Esophagus squamous epithelium (tissue), 5 donors: ENCODE data around the gene HBEGF. TPM values are rescaled to one million over a fixed set of nuclear protein-coding genes. Genes with fewer than 3 reads are reported as not detected.

Experiments used
- DNase-seq: peaks from one replicate; lab custom pipeline; 2025; lab: John Stamatoyannopoulos, UW
- H3K27ac ChIP-seq, 4 donors: fragments of 200-600 bp; sonication (generic); one replicate each; pipeline ENCODE4 v1.5.1; 2016 to 2019; ENCODE audit warnings: mild to moderate bottlenecking in 1 of 4
- H3K27me3 ChIP-seq, 4 donors: fragments of 200-600 bp; sonication (generic); 1 replicate in 3 of 4; 2 replicates in 1 of 4; pipeline versions ENCODE4 v1.5.1 to v1.6.0; 2017 to 2021; ENCODE audit warnings: antibody characterized with exemption in 1 of 4
- H3K36me3 ChIP-seq, 3 donors: fragments of 200-600 bp; sonication (generic); one replicate each; pipeline ENCODE4 v1.5.1; 2016 to 2019
- H3K4me1 ChIP-seq, 3 donors: fragments of 200-600 bp; sonication (generic); one replicate each; pipeline ENCODE4 v1.5.1; 2017 to 2019
- H3K4me3 ChIP-seq, 4 donors: fragments of 200-600 bp; sonication (generic); 1 replicate in 3 of 4; 2 replicates in 1 of 4; pipeline ENCODE4 v1.5.1; 2016 to 2019; ENCODE audit warnings: mild to moderate bottlenecking in 2 of 4, moderate library complexity in 1 of 4
- H3K9me3 ChIP-seq, 3 donors: fragments of 200-600 bp; sonication (generic); one replicate each; pipeline ENCODE4 v1.5.1; 2016 to 2019
- CTCF ChIP-seq, 6 experiments: fragments of 450-650 bp in 4 of 6; fragments of 200-600 bp in 2 of 6; sonication (generic) in 2 of 6; IDR thresholded peaks; one replicate each; pipeline ENCODE4 v1.5.1; 2016 to 2019; ENCODE audit warnings: antibody characterized with exemption in 6 of 6, mild to moderate bottlenecking in 4 of 6, moderate library complexity in 4 of 6
- POLR2A ChIP-seq, 4 donors: fragments of 450-650 bp; IDR thresholded peaks; one replicate each; pipeline ENCODE4 v1.6.1; 2017; ENCODE audit warnings: antibody characterized with exemption in 4 of 4, mild to moderate bottlenecking in 4 of 4, moderate library complexity in 3 of 4
- WGBS, 2 donors: methylation state at CpG; one replicate each; pipeline ENCODE4 v1.1.5; 2018; 5-methylcytosine and 5-hydroxymethylcytosine counted together
- intact Hi-C: fragments of 100-400 bp; cut with DNase I; formaldehyde crosslinking; loops from one replicate; pipeline ENCODE4 v1.15.0; 2022
- total RNA-seq, 4 donors: library from RNA; depleted of rRNA; stranded (reverse); fragments of >200 nt; gene quantifications; one replicate each; pipeline ENCODE4 v1.1.0, GENCODE V29; 2016
- donor health status: DM: yes; HTN: yes; CAD: no.

Gene HBEGF
- total RNA-seq, result 10 to 100 TPM; 24.6 to 72.4 (median 42.1) TPM

GRCh38 chr5:140346348-140347221 lies at the start of gene HBEGF:
Gene HBEGF, minus strand, starts transcription at chr5:140346603. Its CDS starts 275 bp downstream, at chr5:140346328.
- Histone ChIP-seq H3K36me3 (peaks cover 0 to 31% (median 0%) of the 10 kb centered on the region in 3 donors), H3K27ac (peak within 1 kb of the TSS; percentile 79 to 91 (median 88)), H3K27me3 (no peaks in the 10 kb centered on the region), H3K9me3 (no peaks in the 10 kb centered on the region), H3K4me3 (peak within 1 kb of the TSS; percentile 57 to 90 (median 75)), H3K4me1 (peaks cover 33 to 84% (median 61%) of the 10 kb centered on the region in 3 donors)
- intact Hi-C loops, result no loop called here
- DNase-seq, result no peak
- TF ChIP-seq POLR2A (IDR thresholded peaks at IDR 0.05) (peak in 3 of 4 donors; percentile 77 to 92 (median 91)), CTCF (IDR thresholded peaks at IDR 0.05) (peak in 4 of 6 experiments; percentile 45 to 66 (median 56))
- 3 to 21% methylated on average over 3 to 5 of the region's 72 CpGs for WGBS, 2 donors

- peaks cover 0 to 26% (median 5%) of the 10 kb centered on the region in 3 donors for H3K4me1 ChIP-seq
- no peak for TF ChIP-seq POLR2A (IDR thresholded peaks at IDR 0.05)
- TF ChIP-seq CTCF (IDR thresholded peaks at IDR 0.05), result no peak
- DNase-seq, result no peak
- H3K27ac ChIP-seq, result no peak overlapping the region
- no peak overlapping the region for H3K4me3 ChIP-seq
- no peaks in the 10 kb centered on the region for H3K9me3 ChIP-seq
- intact Hi-C loops, result no loop called here
- H3K27me3 ChIP-seq, result no peaks in the 10 kb centered on the region
- peaks cover 0 to 3% (median 0%) of the 10 kb centered on the region in 3 donors for H3K36me3 ChIP-seq
- WGBS, 2 donors, result 100% methylated on average over 2 of the region's 2 CpGs
These were observed 47.3 kb upstream of the HBEGF start for GRCh38 chr5:140393738-140394137.

- 82% methylated on average over 1 of the region's 1 CpG; no CpG with 5 or more reads in 1 of the 2 donors for WGBS, 2 donors
- intact Hi-C loops, result no loop called here
- no peak for TF ChIP-seq POLR2A (IDR thresholded peaks at IDR 0.05)
- no peak for TF ChIP-seq CTCF (IDR thresholded peaks at IDR 0.05)
These were observed 45.3 kb upstream of the HBEGF start for GRCh38 chr5:140391732-140392131.

GRCh38 chr5:140391312-140391711 lies 44.9 kb upstream of the HBEGF start:
- H3K27ac ChIP-seq, result peak overlapping the region in 2 of 4 donors; percentile 55
- intact Hi-C loops, result no loop called here
- DNase-seq, result no peak

More at GRCh38 chr5:140391732-140392131, 45.3 kb upstream of the HBEGF start:
- H3K9me3 ChIP-seq, result no peaks in the 10 kb centered on the region
- peaks cover 0 to 3% (median 0%) of the 10 kb centered on the region in 3 donors for H3K36me3 ChIP-seq
- H3K27ac ChIP-seq, result peak overlapping the region in 2 of 4 donors; percentile 55
- H3K27me3 ChIP-seq, result no peaks in the 10 kb centered on the region
- no peak overlapping the region for H3K4me3 ChIP-seq
- H3K4me1 ChIP-seq, result peaks cover 0 to 11% (median 0%) of the 10 kb centered on the region in 3 donors
- DNase-seq, result no peak

More at GRCh38 chr5:140391312-140391711, 44.9 kb upstream of the HBEGF start:
- H3K4me3 ChIP-seq, result no peak overlapping the region
- no peaks in the 10 kb centered on the region for H3K9me3 ChIP-seq
- no peak for TF ChIP-seq CTCF (IDR thresholded peaks at IDR 0.05)
- TF ChIP-seq POLR2A (IDR thresholded peaks at IDR 0.05), result no peak
- no peaks in the 10 kb centered on the region for H3K27me3 ChIP-seq
- H3K4me1 ChIP-seq, result peaks cover 0 to 11% (median 0%) of the 10 kb centered on the region in 3 donors
- WGBS, 2 donors, result 59 to 64% methylated on average over 1 of the region's 1 CpG
- peaks cover 0 to 3% (median 0%) of the 10 kb centered on the region in 3 donors for H3K36me3 ChIP-seq
